ENCODE results near the gene PDSS2.

The PDSS2 gene

GRCh38 chr6:107114926-107115694 is 344.3 kb downstream of the PDSS2 start, which contains the start of gene BEND3:
TSS of gene BEND3 (minus strand) at chr6:107115515. CDS start at chr6:107099285, 16,230 bp downstream.
- no peak for DNase-seq

DNA sequence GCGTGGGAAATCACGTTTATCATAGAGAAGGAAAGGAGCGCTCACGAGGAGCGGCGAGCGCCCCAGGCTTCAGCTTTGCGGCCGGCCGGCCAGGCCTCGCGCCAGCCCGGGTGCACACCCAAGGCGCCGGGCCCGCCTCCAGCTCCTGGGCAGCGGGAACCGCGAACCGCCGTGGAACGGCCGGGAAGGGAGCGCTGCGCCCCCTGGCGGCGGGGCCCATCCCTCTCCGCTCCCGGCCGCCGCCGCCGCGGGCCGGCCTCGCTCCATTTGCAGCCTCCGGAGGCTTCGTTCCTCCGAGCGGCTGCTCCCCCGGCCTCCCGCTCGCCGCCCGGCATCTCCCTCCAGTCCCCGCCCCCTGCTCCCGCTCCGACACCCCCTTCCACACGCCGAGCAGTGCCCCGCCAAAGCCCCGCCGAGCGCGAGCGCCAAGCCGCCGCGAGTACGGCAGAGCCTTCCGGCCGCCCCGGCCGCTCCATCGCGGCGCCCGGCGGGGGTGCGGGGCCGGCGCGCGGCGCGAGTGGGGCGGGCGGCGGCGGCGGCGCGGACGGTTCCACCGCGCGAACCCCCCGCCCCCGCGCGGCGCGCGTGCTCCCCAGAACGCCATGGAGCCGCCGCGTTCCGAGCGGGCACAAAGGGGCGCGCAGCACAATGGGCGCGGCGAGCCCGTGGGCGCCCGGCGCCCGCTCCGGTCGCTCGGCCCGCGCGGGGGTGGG is 345.0 kb downstream of the PDSS2 start:
- peak; percentile 71 for DNase-seq

- DNase-seq, result no peak
These were observed 349.2 kb downstream of the PDSS2 start for GRCh38 chr6:107110200-107110599.

GRCh38 chr6:107108201-107108890 is 351.0 kb downstream of the PDSS2 start:
- DNase-seq, result no peak

DNA sequence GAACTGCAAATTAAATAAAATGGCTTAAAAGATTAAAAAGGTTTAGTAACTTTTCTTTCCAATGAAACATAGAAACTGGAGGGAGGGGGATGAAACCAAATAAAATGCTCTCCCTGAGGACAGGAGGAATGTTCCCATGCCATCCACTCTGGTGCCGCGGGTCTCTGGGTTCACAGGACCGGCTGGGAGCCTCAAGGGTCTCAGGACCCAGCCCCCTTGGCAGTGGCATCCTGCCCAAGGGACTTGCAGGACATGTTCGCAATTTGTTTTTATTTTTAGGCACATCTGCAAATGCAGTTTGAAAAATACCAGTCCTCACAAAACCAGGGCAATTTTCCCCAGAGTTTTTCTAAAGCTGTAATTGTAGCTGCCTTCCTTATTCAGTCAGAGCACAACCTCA is 351.6 kb downstream of the PDSS2 start:
- no peak for DNase-seq

GRCh38 chr6:107106165-107106564 is 353.2 kb downstream of the PDSS2 start:
- no peak for DNase-seq

- no peak for DNase-seq
These were observed 353.8 kb downstream of the PDSS2 start for GRCh38 chr6:107105511-107106116.

DNA sequence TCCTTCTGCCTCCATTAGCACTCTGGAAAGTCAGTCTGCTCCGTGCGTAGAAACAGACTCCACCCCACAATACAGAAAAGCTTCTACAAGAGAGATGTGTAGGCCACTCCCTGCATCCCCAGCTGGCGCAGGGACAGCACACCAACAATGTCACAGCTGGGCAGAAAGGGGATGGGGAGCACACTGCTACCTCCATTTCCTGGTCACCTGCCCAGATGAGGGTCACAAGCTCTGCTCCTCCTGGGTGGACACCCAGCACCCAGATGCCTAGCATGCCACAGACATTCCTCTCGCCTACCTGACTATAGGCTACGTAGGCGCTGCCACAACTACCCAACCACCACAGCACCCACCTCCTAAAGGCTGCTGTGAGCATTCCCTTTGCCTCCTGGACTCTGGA is 356.3 kb downstream of the PDSS2 start:
- DNase-seq, result no peak
